ENCODE results near the gene CFAP46. TPM values are rescaled to one million over a fixed set of nuclear protein-coding genes. Genes with fewer than 3 reads are reported as not detected.
"Not testable (repeated sequence)": the region's sequence is repeated elsewhere in the genome, so short reads cannot be mapped to it uniquely, and the experiment has no call there.

CFAP46 gene
- total RNA-seq, 1 experiment from 2014 or later: 2.7 TPM

- no peak for DNase-seq (ENCODE audit: extremely low read depth, low read depth)
These were observed 37.3 kb downstream of the CFAP46 start for GRCh38 chr10:132904814-132905649.

- peak; percentile 75 for DNase-seq (ENCODE audit: extremely low read depth, low read depth)
These were observed 38.1 kb downstream of the CFAP46 start for GRCh38 chr10:132904181-132904813.

- DNase-seq (ENCODE audit: extremely low read depth, low read depth): peak; percentile 74
These were observed 39.5 kb downstream of the CFAP46 start for GRCh38 chr10:132902656-132903575.

GRCh38 chr10:132901351-132901750 is 41.0 kb downstream of the CFAP46 start:
- DNase-seq (ENCODE audit: extremely low read depth, low read depth): no peak

GRCh38 chr10:132900211-132900756 is 42.1 kb downstream of the CFAP46 start:
- DNase-seq (ENCODE audit: extremely low read depth, low read depth): no peak

GRCh38 chr10:132899751-132900065 is 42.7 kb downstream of the CFAP46 start:
- DNase-seq (ENCODE audit: extremely low read depth, low read depth): no peak

GRCh38 chr10:132899054-132899750 is 43.2 kb downstream of the CFAP46 start:
- no peak for DNase-seq (ENCODE audit: extremely low read depth, low read depth)

GRCh38 chr10:132898391-132899053 is 43.8 kb downstream of the CFAP46 start:
- DNase-seq (ENCODE audit: extremely low read depth, low read depth): no peak

GRCh38 chr10:132897516-132898381 is 44.6 kb downstream of the CFAP46 start:
- no peak for DNase-seq (ENCODE audit: extremely low read depth, low read depth)

- not testable (repeated sequence) for DNase-seq (ENCODE audit: extremely low read depth, low read depth)
These were observed 48.6 kb downstream of the CFAP46 start for GRCh38 chr10:132893786-132894185.

GRCh38 chr10:132893090-132893489 is 49.3 kb downstream of the CFAP46 start:
- no peak for DNase-seq (ENCODE audit: extremely low read depth, low read depth)

GRCh38 chr10:132892004-132892403 is 50.4 kb downstream of the CFAP46 start:
- DNase-seq (ENCODE audit: extremely low read depth, low read depth): no peak

- no peak for DNase-seq (ENCODE audit: extremely low read depth, low read depth)
These were observed 51.0 kb downstream of the CFAP46 start for GRCh38 chr10:132891368-132891767.

- DNase-seq (ENCODE audit: extremely low read depth, low read depth): no peak
These were observed 52.1 kb downstream of the CFAP46 start for GRCh38 chr10:132890301-132890700.

- DNase-seq (ENCODE audit: extremely low read depth, low read depth): no peak
These were observed 52.8 kb downstream of the CFAP46 start for GRCh38 chr10:132889556-132889955.

GRCh38 chr10:132888898-132889490 is 53.4 kb downstream of the CFAP46 start:
- no peak for DNase-seq (ENCODE audit: extremely low read depth, low read depth)

- not testable (repeated sequence) for DNase-seq (ENCODE audit: extremely low read depth, low read depth)
These were observed 53.9 kb downstream of the CFAP46 start for GRCh38 chr10:132888446-132888845.
